BE2C (cell line): ENCODE measurements around the gene RPS23.

Source experiments
- DNase-seq: peaks from one replicate; pipeline ENCODE4 v3.0.0-alpha.2; 2020
- H3K27me3 ChIP-seq: fragments of 250-450 bp; sonication (Bioruptor Pico); 2 replicates; pipeline ENCODE4 v1.5.1; 2020; ENCODE audit warnings: mild to moderate bottlenecking
- H3K36me3 ChIP-seq: fragments of 250-450 bp; sonication (Bioruptor Pico); 2 replicates; pipeline ENCODE4 v1.5.1; 2020; ENCODE audit warnings: mild to moderate bottlenecking
- H3K4me1 ChIP-seq: fragments of 250-450 bp; sonication (Bioruptor Pico); 2 replicates; pipeline ENCODE4 v1.5.1; 2020
- H3K4me3 ChIP-seq: 2 replicates; pipeline ENCODE4 v1.5.1; 2011; ENCODE audit warnings: low read depth, low read length
- H3K9me3 ChIP-seq: fragments of 250-450 bp; sonication (Bioruptor Pico); 2 replicates; pipeline ENCODE4 v1.5.1; 2020
- TF ChIP-seq, protein P1 (sequence below): IDR thresholded peaks from 2 replicates; pipeline ENCODE4 v1.5.1; 2012; ENCODE audit warnings: mild to moderate bottlenecking, low read depth, low read length

The RPS23 gene

GRCh38 chr5:82295959-82296531 lies 17.9 kb upstream of the RPS23 start:
- H3K9me3 ChIP-seq = no peaks in the 10 kb centered on the region
- DNase-seq = no peak
- TF ChIP-seq, protein P1, sequence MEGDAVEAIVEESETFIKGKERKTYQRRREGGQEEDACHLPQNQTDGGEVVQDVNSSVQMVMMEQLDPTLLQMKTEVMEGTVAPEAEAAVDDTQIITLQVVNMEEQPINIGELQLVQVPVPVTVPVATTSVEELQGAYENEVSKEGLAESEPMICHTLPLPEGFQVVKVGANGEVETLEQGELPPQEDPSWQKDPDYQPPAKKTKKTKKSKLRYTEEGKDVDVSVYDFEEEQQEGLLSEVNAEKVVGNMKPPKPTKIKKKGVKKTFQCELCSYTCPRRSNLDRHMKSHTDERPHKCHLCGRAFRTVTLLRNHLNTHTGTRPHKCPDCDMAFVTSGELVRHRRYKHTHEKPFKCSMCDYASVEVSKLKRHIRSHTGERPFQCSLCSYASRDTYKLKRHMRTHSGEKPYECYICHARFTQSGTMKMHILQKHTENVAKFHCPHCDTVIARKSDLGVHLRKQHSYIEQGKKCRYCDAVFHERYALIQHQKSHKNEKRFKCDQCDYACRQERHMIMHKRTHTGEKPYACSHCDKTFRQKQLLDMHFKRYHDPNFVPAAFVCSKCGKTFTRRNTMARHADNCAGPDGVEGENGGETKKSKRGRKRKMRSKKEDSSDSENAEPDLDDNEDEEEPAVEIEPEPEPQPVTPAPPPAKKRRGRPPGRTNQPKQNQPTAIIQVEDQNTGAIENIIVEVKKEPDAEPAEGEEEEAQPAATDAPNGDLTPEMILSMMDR = no peak
- H3K4me1 ChIP-seq = no peaks in the 10 kb centered on the region
- no peaks in the 10 kb centered on the region for H3K27me3 ChIP-seq
- H3K4me3 ChIP-seq = no peak overlapping the region
- H3K36me3 ChIP-seq = no peaks in the 10 kb centered on the region

DNA sequence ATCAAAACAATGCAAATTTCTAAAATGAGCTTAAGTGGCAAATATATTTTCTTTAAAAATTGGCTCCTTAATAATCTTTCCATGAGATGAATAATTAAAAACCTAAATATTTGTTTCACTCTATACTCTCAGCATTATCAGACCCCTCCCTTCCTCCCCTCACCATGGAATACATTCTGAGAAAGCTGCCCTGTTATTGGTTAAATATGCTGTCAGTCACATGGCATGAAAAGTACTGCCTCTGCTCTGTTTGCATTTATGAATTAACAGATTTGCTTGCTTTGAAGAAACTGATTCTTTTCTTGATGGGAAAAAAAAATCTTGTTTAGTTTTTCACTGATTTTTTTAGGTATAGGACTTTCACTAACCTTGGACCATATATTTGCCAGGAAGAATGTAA lies 17.0 kb upstream of the RPS23 start:
- Histone ChIP-seq H3K4me3 (no peak overlapping the region), H3K36me3 (no peaks in the 10 kb centered on the region), H3K9me3 (no peaks in the 10 kb centered on the region), H3K27me3 (no peaks in the 10 kb centered on the region), H3K4me1 (no peaks in the 10 kb centered on the region)
- DNase-seq = no peak
- TF ChIP-seq, protein P1 = no peak

DNA sequence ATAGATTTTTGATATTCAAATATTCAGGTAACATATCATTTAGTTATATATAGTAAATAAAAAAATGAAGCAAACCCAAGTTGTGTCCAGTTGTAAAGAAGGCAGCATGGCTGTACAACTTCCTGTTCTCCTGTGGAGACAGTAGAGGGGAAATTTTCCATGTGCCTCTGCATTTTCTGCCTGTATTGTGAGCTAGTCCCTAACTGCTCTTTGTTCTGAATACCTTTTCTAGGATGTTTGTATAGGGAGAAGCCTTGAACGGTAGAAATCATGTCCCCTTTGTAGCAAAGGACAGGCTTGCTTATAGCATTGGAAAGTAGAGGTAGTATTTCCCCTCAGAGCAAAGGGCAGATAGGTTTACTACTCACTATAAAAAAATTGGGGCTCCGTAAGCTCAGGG lies 13.3 kb upstream of the RPS23 start:
- H3K4me1 ChIP-seq = no peaks in the 10 kb centered on the region
- TF ChIP-seq, protein P1 = no peak
- H3K9me3 ChIP-seq = no peaks in the 10 kb centered on the region
- H3K4me3 ChIP-seq = no peak overlapping the region
- no peak for DNase-seq
- H3K36me3 ChIP-seq = no peaks in the 10 kb centered on the region
- H3K27me3 ChIP-seq = no peaks in the 10 kb centered on the region

DNA sequence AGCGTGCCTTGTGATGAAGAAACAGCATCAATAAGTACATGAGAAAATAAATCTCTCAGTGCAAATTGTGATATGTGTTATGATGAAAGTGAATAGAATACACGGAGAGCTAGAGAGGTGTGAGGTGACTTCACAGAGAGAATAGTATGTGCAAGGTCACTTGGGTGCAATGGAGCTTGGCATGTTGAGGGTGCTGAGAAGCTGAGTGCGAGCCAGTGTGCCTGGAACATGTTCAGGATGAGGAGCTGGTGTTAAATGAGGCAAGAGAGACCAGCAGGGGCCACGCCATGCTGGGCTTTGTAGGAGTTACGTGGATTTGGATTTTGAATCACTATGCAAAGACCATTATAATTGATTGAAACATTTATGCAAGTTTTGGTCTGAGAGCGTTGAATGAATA lies 12.8 kb upstream of the RPS23 start:
- H3K9me3 ChIP-seq = no peaks in the 10 kb centered on the region
- H3K36me3 ChIP-seq = no peaks in the 10 kb centered on the region
- no peaks in the 10 kb centered on the region for H3K27me3 ChIP-seq
- TF ChIP-seq, protein P1 = no peak
- H3K4me3 ChIP-seq = no peak overlapping the region
- no peak for DNase-seq
- H3K4me1 ChIP-seq = no peaks in the 10 kb centered on the region

- TF ChIP-seq, protein P1 = no peak
- Histone ChIP-seq H3K27me3 (no peaks in the 10 kb centered on the region), H3K36me3 (no peaks in the 10 kb centered on the region), H3K9me3 (no peaks in the 10 kb centered on the region), H3K4me1 (no peaks in the 10 kb centered on the region), H3K4me3 (no peak overlapping the region)
- DNase-seq = no peak
Measured at GRCh38 chr5:82290005-82290404, 11.9 kb upstream of the RPS23 start.

DNA sequence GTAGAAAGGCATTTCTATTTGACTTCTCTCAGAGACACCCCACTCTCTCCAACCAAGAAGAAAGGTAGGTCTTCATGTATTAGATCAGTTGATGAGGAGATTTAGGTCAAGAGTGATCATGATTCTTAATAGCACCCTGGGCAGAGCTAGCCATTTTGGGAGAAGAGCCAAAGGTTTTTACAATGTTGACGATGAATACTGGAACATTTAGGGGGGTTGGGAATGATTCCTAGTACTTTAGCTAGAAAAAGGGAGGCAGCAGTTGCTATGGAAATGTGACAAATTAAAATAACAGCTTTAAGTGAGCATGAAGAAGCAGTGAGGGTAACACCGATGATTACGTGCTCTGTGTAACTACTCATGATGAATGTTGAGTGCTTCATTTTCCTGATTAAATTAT lies 9.5 kb upstream of the RPS23 start:
- TF ChIP-seq, protein P1 = no peak

More for the DNA sequence above, 9.5 kb upstream of the RPS23 start:
- Histone ChIP-seq H3K4me1 (no peaks in the 10 kb centered on the region), H3K36me3 (no peaks in the 10 kb centered on the region), H3K4me3 (no peak overlapping the region), H3K27me3 (no peaks in the 10 kb centered on the region), H3K9me3 (no peaks in the 10 kb centered on the region)
- DNase-seq = no peak
